GM23248 (cell line): ENCODE measurements around the gene ANO10.

Experiments used
- EZH2 ChIP-seq: fragments of 200-600 bp; sonication (generic); IDR thresholded peaks from 2 replicates; pipeline ENCODE4 v1.6.1; 2018; ENCODE audit warnings: antibody characterized with exemption, mild to moderate bottlenecking; ENCODE audit not compliant: insufficient read depth, poor library complexity, severe bottlenecking
- EZH2phosphoT487 ChIP-seq: fragments of 200-600 bp; sonication (generic); IDR thresholded peaks from 2 replicates; pipeline ENCODE4 v1.6.1; 2018; ENCODE audit warnings: antibody characterized with exemption, moderate library complexity, mild to moderate bottlenecking, low read depth; ENCODE audit not compliant: insufficient read depth

- TF ChIP-seq EZH2phosphoT487 (no peak), EZH2 (no peak)
These were observed 2.2 kb downstream of the ANO10 start for GRCh38 chr3:43619588-43619987.
